ENCODE results near the gene FMN1. TPM values are rescaled to one million over a fixed set of nuclear protein-coding genes. Genes with fewer than 3 reads are reported as not detected.

The FMN1 gene
- total and polyA plus RNA-seq, 5 donors from 2014 or later = 0.32 to 8.9 (median 0.36) TPM; not detected in 2

DNA sequence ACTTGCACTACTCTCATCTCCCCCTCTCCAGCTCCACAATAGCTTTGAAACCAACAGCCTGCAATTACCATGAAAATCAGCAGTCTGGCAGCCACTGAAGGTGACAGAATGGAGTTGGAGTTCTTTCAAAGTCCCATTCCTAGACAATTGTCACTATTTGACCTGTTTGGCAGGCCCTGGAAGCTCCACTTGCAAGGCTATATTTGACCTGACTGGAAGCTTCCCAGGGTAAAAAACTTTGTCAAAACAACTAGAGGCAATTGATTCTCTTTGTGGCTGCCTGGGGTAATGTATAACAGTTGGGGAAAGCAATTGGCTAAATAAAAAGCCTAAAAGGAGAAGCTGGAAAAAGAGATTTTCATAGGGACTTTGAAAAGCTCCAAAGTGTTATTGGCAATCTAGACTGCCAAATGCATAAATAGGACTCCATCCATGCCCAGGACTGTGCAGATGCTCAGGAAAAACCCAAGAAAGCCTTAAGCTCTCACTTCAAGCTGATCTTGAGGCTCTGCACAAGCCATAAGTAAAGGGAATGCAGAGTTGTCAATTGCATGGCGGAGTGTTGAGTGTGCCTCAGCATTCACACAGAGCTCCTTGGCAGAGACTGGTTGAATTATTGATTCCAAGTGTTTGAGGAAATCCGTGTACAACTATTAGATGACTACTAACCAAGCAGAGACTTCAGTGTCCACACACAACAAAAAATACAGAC lies 458.4 kb downstream of the FMN1 start:
- ATAC-seq (ENCODE audit: low read depth in 2 of 2) (no peak), DNase-seq (no peak)
- peaks cover 0 to 1% of the 10 kb centered on the region in 2 experiments for H3K9me3 ChIP-seq (ENCODE audit: control insufficient read depth in 2 of 2, low read length in 2 of 2)
- no peak overlapping the region for H3K27ac ChIP-seq (ENCODE audit: insufficient read depth, low read length, poor library complexity, severe bottlenecking)
- H3K27me3 Mint-ChIP-seq = peaks cover 29% of the 10 kb centered on the region
- H3K9me3 Mint-ChIP-seq = peaks cover 0 to 10% (median 0%) of the 10 kb centered on the region in 7 donors
- H3K27me3 ChIP-seq (ENCODE audit: control insufficient read depth, insufficient read depth, low read length) = peaks cover 6% of the 10 kb centered on the region
- no peaks in the 10 kb centered on the region for H3K36me3 ChIP-seq (ENCODE audit: control insufficient read depth, insufficient read depth, low read length)
- no peak overlapping the region for H3K4me3 Mint-ChIP-seq
- H3K4me1 Mint-ChIP-seq = no peaks in the 10 kb centered on the region
- H3K4me1 ChIP-seq (ENCODE audit: control insufficient read depth, insufficient read depth, low read length, poor library complexity, severe bottlenecking) = no peaks in the 10 kb centered on the region
- H3K4me3 ChIP-seq (ENCODE audit: low read depth, low read length) = no peak overlapping the region
- no peaks in the 10 kb centered on the region for H3K36me3 Mint-ChIP-seq
- no peak overlapping the region for H3K27ac Mint-ChIP-seq

DNA sequence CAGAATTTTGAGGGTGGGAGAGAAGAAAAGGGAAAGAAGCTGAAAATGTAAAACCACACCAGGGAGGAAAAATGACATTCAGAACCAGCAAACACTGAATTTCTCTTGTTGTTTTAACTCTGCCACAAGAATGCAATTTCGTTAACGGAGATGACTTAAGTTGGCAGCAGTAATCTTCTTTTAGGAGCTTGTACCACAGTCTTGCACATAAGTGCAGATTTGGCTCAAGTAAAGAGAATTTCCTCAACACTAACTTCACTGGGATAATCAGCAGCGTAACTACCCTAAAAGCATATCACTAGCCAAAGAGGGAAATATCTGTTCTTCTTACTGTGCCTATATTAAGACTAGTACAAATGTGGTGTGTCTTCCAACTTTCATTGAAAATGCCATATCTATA lies 461.2 kb downstream of the FMN1 start:
- Mint-ChIP-seq H3K27me3 (peaks cover 29% of the 10 kb centered on the region), H3K36me3 (no peaks in the 10 kb centered on the region), H3K4me3 (no peak overlapping the region), H3K27ac (no peak overlapping the region), H3K9me3 (peaks cover 0 to 3% (median 0%) of the 10 kb centered on the region in 7 donors), H3K4me1 (no peaks in the 10 kb centered on the region)
- Histone ChIP-seq H3K4me1 (ENCODE audit: control insufficient read depth, insufficient read depth, low read length, poor library complexity, severe bottlenecking) (no peaks in the 10 kb centered on the region), H3K4me3 (ENCODE audit: low read depth, low read length) (no peak overlapping the region), H3K36me3 (ENCODE audit: control insufficient read depth, insufficient read depth, low read length) (no peaks in the 10 kb centered on the region), H3K27ac (ENCODE audit: insufficient read depth, low read length, poor library complexity, severe bottlenecking) (no peak overlapping the region), H3K9me3 (ENCODE audit: control insufficient read depth in 2 of 2, low read length in 2 of 2) (no peaks in the 10 kb centered on the region), H3K27me3 (ENCODE audit: control insufficient read depth, insufficient read depth, low read length) (peaks cover 6% of the 10 kb centered on the region)
- ATAC-seq (ENCODE audit: low read depth in 2 of 2) (no peak), DNase-seq (no peak)

GRCh38 chr15:32732574-32733157 lies 461.8 kb downstream of the FMN1 start:
- no peak for ATAC-seq (ENCODE audit: low read depth in 2 of 2)

GRCh38 chr15:32730677-32731654 lies 463.5 kb downstream of the FMN1 start:
- no peak for DNase-seq
- H3K27me3 Mint-ChIP-seq = peaks cover 26% of the 10 kb centered on the region
- no peak overlapping the region for H3K27ac ChIP-seq (ENCODE audit: insufficient read depth, low read length, poor library complexity, severe bottlenecking)
- no peaks in the 10 kb centered on the region for H3K9me3 ChIP-seq (ENCODE audit: control insufficient read depth in 2 of 2, low read length in 2 of 2)
- H3K27me3 ChIP-seq (ENCODE audit: control insufficient read depth, insufficient read depth, low read length) = peaks cover 6% of the 10 kb centered on the region
- no peaks in the 10 kb centered on the region for H3K36me3 Mint-ChIP-seq
- H3K4me3 Mint-ChIP-seq = no peak overlapping the region
- H3K27ac Mint-ChIP-seq = no peak overlapping the region
- peaks cover 0 to 5% (median 0%) of the 10 kb centered on the region in 7 donors for H3K9me3 Mint-ChIP-seq
- no peaks in the 10 kb centered on the region for H3K4me1 ChIP-seq (ENCODE audit: control insufficient read depth, insufficient read depth, low read length, poor library complexity, severe bottlenecking)
- no peaks in the 10 kb centered on the region for H3K36me3 ChIP-seq (ENCODE audit: control insufficient read depth, insufficient read depth, low read length)
- no peak overlapping the region for H3K4me3 ChIP-seq (ENCODE audit: low read depth, low read length)
- ATAC-seq (ENCODE audit: low read depth in 2 of 2) = no peak
- H3K4me1 Mint-ChIP-seq = no peaks in the 10 kb centered on the region

More at GRCh38 chr15:32732574-32733157, 461.8 kb downstream of the FMN1 start:
- Mint-ChIP-seq H3K4me1 (no peaks in the 10 kb centered on the region), H3K36me3 (no peaks in the 10 kb centered on the region), H3K27ac (no peak overlapping the region), H3K4me3 (no peak overlapping the region), H3K9me3 (peaks cover 0 to 5% (median 0%) of the 10 kb centered on the region in 7 donors), H3K27me3 (peaks cover 29% of the 10 kb centered on the region)
- Histone ChIP-seq H3K4me1 (ENCODE audit: control insufficient read depth, insufficient read depth, low read length, poor library complexity, severe bottlenecking) (no peaks in the 10 kb centered on the region), H3K4me3 (ENCODE audit: low read depth, low read length) (no peak overlapping the region), H3K27me3 (ENCODE audit: control insufficient read depth, insufficient read depth, low read length) (peaks cover 6% of the 10 kb centered on the region), H3K27ac (ENCODE audit: insufficient read depth, low read length, poor library complexity, severe bottlenecking) (no peak overlapping the region), H3K36me3 (ENCODE audit: control insufficient read depth, insufficient read depth, low read length) (no peaks in the 10 kb centered on the region), H3K9me3 (ENCODE audit: control insufficient read depth in 2 of 2, low read length in 2 of 2) (no peaks in the 10 kb centered on the region)
- no peak for DNase-seq

GRCh38 chr15:32729700-32730395 lies 464.7 kb downstream of the FMN1 start:
- Mint-ChIP-seq H3K4me1 (no peaks in the 10 kb centered on the region), H3K36me3 (no peaks in the 10 kb centered on the region), H3K4me3 (no peak overlapping the region), H3K9me3 (peaks cover 0 to 8% (median 0%) of the 10 kb centered on the region in 7 donors), H3K27ac (no peak overlapping the region), H3K27me3 (peaks cover 26% of the 10 kb centered on the region)
- Histone ChIP-seq H3K4me1 (ENCODE audit: control insufficient read depth, insufficient read depth, low read length, poor library complexity, severe bottlenecking) (no peaks in the 10 kb centered on the region), H3K27me3 (ENCODE audit: control insufficient read depth, insufficient read depth, low read length) (peaks cover 6% of the 10 kb centered on the region), H3K36me3 (ENCODE audit: control insufficient read depth, insufficient read depth, low read length) (no peaks in the 10 kb centered on the region), H3K27ac (ENCODE audit: insufficient read depth, low read length, poor library complexity, severe bottlenecking) (no peak overlapping the region), H3K4me3 (ENCODE audit: low read depth, low read length) (no peak overlapping the region), H3K9me3 (ENCODE audit: control insufficient read depth in 2 of 2, low read length in 2 of 2) (no peaks in the 10 kb centered on the region)
- DNase-seq = no peak
- ATAC-seq (ENCODE audit: low read depth in 2 of 2) = no peak

DNA sequence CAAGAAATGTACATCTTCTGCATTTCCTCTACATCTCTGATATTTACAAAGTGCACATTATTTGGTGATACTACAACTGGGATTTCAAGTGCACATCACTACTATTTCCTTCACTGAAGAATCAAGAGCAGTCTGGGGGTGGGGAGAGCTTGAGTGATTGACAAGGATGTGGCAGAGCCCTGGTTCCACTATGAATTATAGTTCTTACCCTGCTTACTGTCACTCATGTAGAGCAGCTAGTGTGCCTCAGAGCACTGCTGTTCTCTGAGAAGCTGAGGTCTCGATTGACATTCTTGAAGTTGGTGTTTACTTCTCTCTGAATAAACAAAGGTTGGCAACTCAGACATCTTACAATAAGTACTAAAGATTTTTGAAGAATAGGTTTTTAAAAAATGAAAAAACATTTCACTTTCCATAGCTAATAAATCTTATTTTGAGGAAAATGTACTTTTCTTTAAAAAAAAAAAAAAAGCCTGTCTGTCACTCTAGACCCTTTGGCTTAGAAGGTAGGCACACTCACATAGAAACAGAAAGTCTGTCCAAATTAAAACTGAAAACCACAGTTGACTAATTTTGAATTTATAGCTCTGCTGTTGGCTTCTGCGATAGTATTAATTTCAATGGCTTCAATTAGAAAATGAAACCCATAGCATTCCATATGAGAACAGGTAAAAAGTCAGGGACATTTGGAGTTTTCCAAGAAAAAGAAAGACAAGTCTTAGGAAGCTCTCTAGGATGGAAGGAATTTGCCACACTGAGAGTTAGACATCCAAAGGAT lies 471.2 kb downstream of the FMN1 start:
- Mint-ChIP-seq H3K9me3 (peaks cover 0 to 8% (median 0%) of the 10 kb centered on the region in 7 donors), H3K27me3 (peaks cover 42% of the 10 kb centered on the region), H3K4me1 (peaks cover 0 to 9% (median 4%) of the 10 kb centered on the region in 4 donors), H3K27ac (peak overlapping the region in 1 of 3 donors; percentile 6), H3K4me3 (no peak overlapping the region), H3K36me3 (no peaks in the 10 kb centered on the region)
- Histone ChIP-seq H3K4me1 (ENCODE audit: control insufficient read depth, insufficient read depth, low read length, poor library complexity, severe bottlenecking) (peaks cover 3% of the 10 kb centered on the region), H3K27me3 (ENCODE audit: control insufficient read depth, insufficient read depth, low read length) (peaks cover 9% of the 10 kb centered on the region), H3K4me3 (ENCODE audit: low read depth, low read length) (no peak overlapping the region), H3K27ac (ENCODE audit: insufficient read depth, low read length, poor library complexity, severe bottlenecking) (no peak overlapping the region), H3K9me3 (ENCODE audit: control insufficient read depth in 2 of 2, low read length in 2 of 2) (no peaks in the 10 kb centered on the region), H3K36me3 (ENCODE audit: control insufficient read depth, insufficient read depth, low read length) (no peaks in the 10 kb centered on the region)
- DNase-seq (peak in 1 of 3 donors; percentile 31), ATAC-seq (ENCODE audit: low read depth in 2 of 2) (no peak)

All from CD4-positive, CD25-positive, alpha-beta regulatory T cell (primary cell).